ENCODE data around the gene WNT2. TPM values are rescaled to one million over a fixed set of nuclear protein-coding genes. Genes with fewer than 3 reads are reported as not detected.

Gene WNT2
- total RNA-seq (not detected), total RNA-seq (0 to 0.37 (median 0) reads per million in 29 experiments)
- not detected for total RNA-seq (2013)

DNA sequence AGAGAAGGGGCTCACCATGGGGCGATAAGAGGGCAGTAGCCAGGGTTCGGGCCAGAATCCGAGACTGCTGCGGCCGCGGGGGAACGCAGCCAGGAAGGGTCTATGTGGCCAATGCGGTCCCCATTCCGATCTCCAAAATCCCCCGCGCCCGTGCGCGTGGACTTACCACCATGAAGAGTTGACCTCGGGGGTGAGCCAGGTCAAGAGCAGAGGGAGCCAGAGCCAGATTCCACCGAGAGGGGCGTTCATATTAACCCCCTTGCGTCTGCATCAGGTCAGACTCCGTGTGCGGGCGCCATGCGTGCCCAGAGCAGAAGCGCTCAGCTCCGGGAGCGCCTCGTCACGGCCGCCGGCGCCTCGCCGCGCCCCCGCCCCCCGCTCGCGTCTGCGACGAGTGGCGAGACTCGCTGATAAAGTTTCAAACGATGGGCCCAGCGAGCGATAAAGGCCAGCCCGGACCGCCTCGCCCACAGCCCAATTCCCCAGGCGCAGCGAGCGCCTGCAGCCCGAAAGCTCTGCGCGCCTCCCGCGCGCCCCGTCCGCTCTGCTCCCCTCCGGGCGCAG, at the start of gene WNT2:
WNT2 (minus strand) TSS at position 318 of the 564 bp plus-strand sequence; CDS start at position 249, 69 bp downstream.
- H3K27ac ChIP-seq (ENCODE audit: low read length) = no peak within 1 kb of the TSS
- no peak within 1 kb of the TSS for H3K4me3 Mint-ChIP-seq
- H3K36me3 Mint-ChIP-seq = no peaks in the 10 kb centered on the region
- CTCF ChIA-PET = no interaction called here
- H3K4me1 ChIP-seq (ENCODE audit: control insufficient read depth in 1 of 2, extremely low read depth in 1 of 2, insufficient read depth in 2 of 2, low read length in 2 of 2) = no peaks in the 10 kb centered on the region
- no peak within 1 kb of the TSS for H3K27ac Mint-ChIP-seq
- peaks cover 51 to 67% of the 10 kb centered on the region in 2 donors for H3K27me3 Mint-ChIP-seq
- 7% methylated on average over 60 of the region's 60 CpGs for WGBS (ENCODE audit: insufficient coverage)
- H3K9me3 ChIP-seq = no peaks in the 10 kb centered on the region
- DNase-seq = no peak
- no peaks in the 10 kb centered on the region for H3K9me3 Mint-ChIP-seq
- H3K4me1 Mint-ChIP-seq = peaks cover 0 to 7% (median 6%) of the 10 kb centered on the region in 3 donors
- no peak for ATAC-seq (replicated peaks in 1 of 4)
- H3K27me3 ChIP-seq (replicated peaks in 1 of 2; ENCODE audit: control insufficient read depth in 2 of 2, extremely low read depth in 1 of 2, insufficient read depth in 2 of 2, low read length in 1 of 2) = peaks cover 21 to 32% of the 10 kb centered on the region in 2 experiments
- POLR2A ChIA-PET = no interaction called here
- H3K36me3 ChIP-seq (ENCODE audit: control insufficient read depth in 2 of 2, extremely low read depth in 1 of 2, insufficient read depth in 1 of 2, low read length in 1 of 2) = no peaks in the 10 kb centered on the region
- no peak within 1 kb of the TSS for H3K4me3 ChIP-seq (ENCODE audit: control insufficient read depth in 1 of 2, extremely low read depth in 1 of 2, low read length in 1 of 2)

DNA sequence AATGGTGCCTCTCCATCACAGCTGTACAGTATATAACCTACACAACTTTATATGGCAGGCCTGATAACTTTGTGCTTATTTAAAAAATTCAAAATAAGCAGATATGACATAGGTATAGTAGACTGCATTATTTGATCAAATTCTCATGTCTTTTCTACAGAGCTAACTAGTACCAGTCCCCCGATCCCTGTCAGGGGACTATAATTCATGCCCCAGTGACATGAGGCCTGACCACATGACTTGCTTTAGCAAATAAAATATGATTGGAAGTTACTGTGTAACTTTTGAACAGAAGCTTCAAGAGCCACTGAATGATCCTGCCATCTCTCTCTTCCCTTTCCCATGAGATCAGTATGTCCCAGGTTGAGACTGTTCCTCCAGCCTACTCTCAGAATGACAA, 49.2 kb upstream of the WNT2 start:
- CTCF ChIA-PET = no interaction called here

DNA sequence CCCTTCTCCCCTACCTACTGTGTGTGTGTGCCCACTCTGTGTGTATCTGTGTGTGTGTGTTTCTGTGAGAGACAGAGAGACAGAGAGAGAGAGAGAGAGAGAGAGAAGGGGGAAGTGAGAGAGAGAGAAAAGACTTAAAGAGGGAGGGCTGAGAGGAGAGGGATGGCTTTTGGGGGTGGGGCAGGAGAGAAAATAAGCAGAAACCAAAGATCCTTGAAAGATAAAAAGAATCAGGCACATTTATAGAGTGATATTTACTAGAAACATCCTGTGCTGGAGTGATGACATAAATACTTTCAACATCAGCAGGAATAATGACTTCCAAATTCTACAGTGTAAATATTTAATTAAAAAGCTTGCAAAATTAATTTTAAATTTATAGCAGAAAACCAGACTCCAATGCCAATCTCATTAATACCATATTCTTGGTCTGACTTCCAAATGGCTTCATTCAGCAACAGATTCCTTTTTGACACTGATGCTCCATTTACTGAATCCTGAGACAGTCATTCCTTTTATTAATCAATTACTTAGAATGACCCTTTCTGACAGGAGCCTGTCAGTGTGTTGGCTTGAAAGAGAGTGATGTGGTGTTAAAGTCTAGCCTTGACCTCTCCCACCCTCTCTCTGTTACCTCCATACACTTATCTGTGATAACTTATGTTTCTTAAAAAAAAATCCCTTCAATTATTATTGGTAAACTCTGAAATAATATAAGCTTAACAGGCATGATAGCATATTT, 41.7 kb upstream of the WNT2 start:
- H3K4me1 Mint-ChIP-seq = no peaks in the 10 kb centered on the region
- DNase-seq = no peak
- H3K27ac Mint-ChIP-seq = no peak overlapping the region

More for the DNA sequence above, 49.2 kb upstream of the WNT2 start:
- Mint-ChIP-seq H3K4me3 (no peak overlapping the region), H3K27ac (no peak overlapping the region), H3K4me1 (no peaks in the 10 kb centered on the region), H3K9me3 (peaks cover 0 to 4% (median 0%) of the 10 kb centered on the region in 3 donors), H3K27me3 (no peaks in the 10 kb centered on the region), H3K36me3 (no peaks in the 10 kb centered on the region)
- Histone ChIP-seq H3K4me1 (ENCODE audit: control insufficient read depth in 1 of 2, extremely low read depth in 1 of 2, insufficient read depth in 2 of 2, low read length in 2 of 2) (no peaks in the 10 kb centered on the region), H3K36me3 (ENCODE audit: control insufficient read depth in 2 of 2, extremely low read depth in 1 of 2, insufficient read depth in 1 of 2, low read length in 1 of 2) (no peaks in the 10 kb centered on the region), H3K27me3 (replicated peaks in 1 of 2; ENCODE audit: control insufficient read depth in 2 of 2, extremely low read depth in 1 of 2, insufficient read depth in 2 of 2, low read length in 1 of 2) (no peaks in the 10 kb centered on the region), H3K4me3 (ENCODE audit: control insufficient read depth in 1 of 2, extremely low read depth in 1 of 2, low read length in 1 of 2) (no peak overlapping the region), H3K9me3 (no peaks in the 10 kb centered on the region), H3K27ac (ENCODE audit: low read length) (no peak overlapping the region)
- WGBS (ENCODE audit: insufficient coverage) = no CpG with 5 or more reads among the region's 1 CpG
- POLR2A ChIA-PET = interaction anchor here in 1 of 2 donors (0.6 kb wide), 1 partner anchor 13 kb away, joined by 5 read pairs; no protein-coding TSS in a partner anchor
- DNase-seq (no peak), ATAC-seq (replicated peaks in 1 of 4) (no peak)

DNA sequence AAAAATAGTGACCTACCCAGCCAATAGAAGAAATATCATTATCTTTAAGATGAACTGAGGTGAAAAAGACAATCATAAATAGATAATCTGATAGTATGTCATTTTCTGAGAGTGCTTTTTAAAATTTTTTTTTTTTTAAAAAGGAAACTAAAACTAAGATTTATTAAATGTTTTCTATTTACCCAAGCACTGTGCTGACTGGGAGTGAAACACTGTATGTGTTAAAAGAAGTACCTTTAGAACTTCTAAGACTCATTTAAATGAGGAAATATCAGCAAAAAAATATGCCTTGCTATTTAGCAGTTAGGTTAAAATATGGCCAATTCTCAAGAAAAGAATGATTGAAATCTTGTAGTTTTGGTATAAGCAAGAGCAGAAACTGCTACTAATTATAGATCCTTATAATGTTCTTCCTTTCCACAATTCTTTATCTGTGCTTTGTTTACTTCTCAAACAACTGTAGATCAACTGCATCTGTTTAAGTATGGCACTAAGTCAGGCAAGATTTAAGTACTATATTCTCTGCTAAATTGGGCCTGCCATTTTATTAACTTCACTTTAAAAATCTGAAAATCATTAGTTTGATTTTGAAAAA, 39.5 kb upstream of the WNT2 start:
- H3K36me3 Mint-ChIP-seq = no peaks in the 10 kb centered on the region
- H3K4me3 ChIP-seq (ENCODE audit: control insufficient read depth in 1 of 2, extremely low read depth in 1 of 2, low read length in 1 of 2) = no peak overlapping the region
- no peaks in the 10 kb centered on the region for H3K4me1 Mint-ChIP-seq
- H3K27ac Mint-ChIP-seq = no peak overlapping the region
- H3K4me3 Mint-ChIP-seq = no peak overlapping the region
- peaks cover 0 to 8% (median 0%) of the 10 kb centered on the region in 3 donors for H3K9me3 Mint-ChIP-seq
- ChIA-PET POLR2A (no interaction called here), CTCF (no interaction called here)
- no peak overlapping the region for H3K27ac ChIP-seq (ENCODE audit: low read length)
- no peaks in the 10 kb centered on the region for H3K9me3 ChIP-seq
- DNase-seq (no peak), ATAC-seq (replicated peaks in 1 of 4) (no peak)
- H3K27me3 Mint-ChIP-seq = peaks cover 0 to 4% of the 10 kb centered on the region in 2 donors
- no peaks in the 10 kb centered on the region for H3K36me3 ChIP-seq (ENCODE audit: control insufficient read depth in 2 of 2, extremely low read depth in 1 of 2, insufficient read depth in 1 of 2, low read length in 1 of 2)
- H3K4me1 ChIP-seq (ENCODE audit: control insufficient read depth in 1 of 2, extremely low read depth in 1 of 2, insufficient read depth in 2 of 2, low read length in 2 of 2) = no peaks in the 10 kb centered on the region
- H3K27me3 ChIP-seq (replicated peaks in 1 of 2; ENCODE audit: control insufficient read depth in 2 of 2, extremely low read depth in 1 of 2, insufficient read depth in 2 of 2, low read length in 1 of 2) = no peaks in the 10 kb centered on the region

More for the DNA sequence above, 41.7 kb upstream of the WNT2 start:
- peaks cover 0 to 4% (median 0%) of the 10 kb centered on the region in 3 donors for H3K9me3 Mint-ChIP-seq
- no peak overlapping the region for H3K4me3 Mint-ChIP-seq
- CTCF ChIA-PET = interaction anchor here in 1 of 2 donors (0.6 kb wide), 2 partner anchors 47 to 239 kb away, joined by 3 read pairs; no protein-coding TSS in a partner anchor
- H3K27me3 ChIP-seq (replicated peaks in 1 of 2; ENCODE audit: control insufficient read depth in 2 of 2, extremely low read depth in 1 of 2, insufficient read depth in 2 of 2, low read length in 1 of 2) = no peaks in the 10 kb centered on the region
- H3K9me3 ChIP-seq = no peaks in the 10 kb centered on the region
- H3K36me3 ChIP-seq (ENCODE audit: control insufficient read depth in 2 of 2, extremely low read depth in 1 of 2, insufficient read depth in 1 of 2, low read length in 1 of 2) = no peaks in the 10 kb centered on the region
- no peaks in the 10 kb centered on the region for H3K4me1 ChIP-seq (ENCODE audit: control insufficient read depth in 1 of 2, extremely low read depth in 1 of 2, insufficient read depth in 2 of 2, low read length in 2 of 2)
- no peaks in the 10 kb centered on the region for H3K36me3 Mint-ChIP-seq
- H3K4me3 ChIP-seq (ENCODE audit: control insufficient read depth in 1 of 2, extremely low read depth in 1 of 2, low read length in 1 of 2) = no peak overlapping the region
- ATAC-seq (replicated peaks in 1 of 4) = no peak
- peaks cover 0 to 4% of the 10 kb centered on the region in 2 donors for H3K27me3 Mint-ChIP-seq
- POLR2A ChIA-PET = no interaction called here
- H3K27ac ChIP-seq (ENCODE audit: low read length) = no peak overlapping the region

DNA sequence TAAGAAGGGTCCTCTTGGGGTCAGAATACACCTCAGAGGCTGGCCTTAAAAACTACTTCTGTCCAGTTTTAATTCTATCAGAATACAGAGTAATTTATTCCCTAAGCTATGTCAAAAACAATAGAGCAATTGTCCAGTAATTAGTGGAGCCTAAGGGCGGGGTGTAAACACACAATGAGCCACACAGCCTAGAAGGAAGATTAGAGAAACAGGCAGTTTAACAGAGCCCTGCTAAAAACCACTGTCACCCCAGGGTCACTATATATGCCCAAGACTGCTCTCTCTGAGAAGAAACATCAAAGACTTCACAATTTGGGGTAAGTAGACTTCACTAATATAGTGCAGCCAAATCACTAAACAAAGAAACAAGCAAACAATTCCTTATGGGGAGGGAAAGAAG, 27.2 kb upstream of the WNT2 start:
- POLR2A ChIA-PET = no interaction called here
- no peaks in the 10 kb centered on the region for H3K4me1 ChIP-seq (ENCODE audit: control insufficient read depth in 1 of 2, extremely low read depth in 1 of 2, insufficient read depth in 2 of 2, low read length in 2 of 2)
- WGBS (ENCODE audit: insufficient coverage) = no CpG with 5 or more reads among the region's 1 CpG

DNA sequence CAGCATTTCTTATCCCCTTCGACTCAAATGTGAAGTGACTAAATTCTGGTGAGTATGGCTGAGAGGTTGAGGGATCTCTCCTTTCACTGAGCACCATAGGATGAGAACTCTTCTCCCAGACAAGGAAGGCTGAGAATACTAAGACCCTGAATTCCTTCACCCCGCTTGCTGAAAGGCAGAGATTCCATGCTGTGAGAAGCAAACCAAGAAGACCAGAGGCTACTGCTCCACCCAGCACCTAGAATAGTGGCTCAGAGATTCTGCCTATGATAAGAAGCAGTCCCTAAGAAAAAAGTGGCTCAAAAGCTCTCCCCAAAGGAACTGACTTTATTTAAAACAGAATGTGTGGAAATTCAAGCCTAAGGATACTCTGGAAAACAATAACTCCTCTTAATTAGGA, 26.7 kb upstream of the WNT2 start:
- Mint-ChIP-seq H3K4me1 (no peaks in the 10 kb centered on the region), H3K36me3 (no peaks in the 10 kb centered on the region), H3K9me3 (no peaks in the 10 kb centered on the region), H3K4me3 (no peak overlapping the region), H3K27ac (no peak overlapping the region), H3K27me3 (peaks cover 0 to 11% of the 10 kb centered on the region in 2 donors)
- 75% methylated on average over 1 of the region's 2 CpGs for WGBS (ENCODE audit: insufficient coverage)
- Histone ChIP-seq H3K4me3 (ENCODE audit: control insufficient read depth in 1 of 2, extremely low read depth in 1 of 2, low read length in 1 of 2) (no peak overlapping the region), H3K27ac (ENCODE audit: low read length) (no peak overlapping the region), H3K36me3 (ENCODE audit: control insufficient read depth in 2 of 2, extremely low read depth in 1 of 2, insufficient read depth in 1 of 2, low read length in 1 of 2) (no peaks in the 10 kb centered on the region), H3K9me3 (no peaks in the 10 kb centered on the region), H3K27me3 (replicated peaks in 1 of 2; ENCODE audit: control insufficient read depth in 2 of 2, extremely low read depth in 1 of 2, insufficient read depth in 2 of 2, low read length in 1 of 2) (peaks cover 0 to 7% of the 10 kb centered on the region in 2 experiments), H3K4me1 (ENCODE audit: control insufficient read depth in 1 of 2, extremely low read depth in 1 of 2, insufficient read depth in 2 of 2, low read length in 2 of 2) (no peaks in the 10 kb centered on the region)
- ATAC-seq (replicated peaks in 1 of 4) (no peak), DNase-seq (no peak)
- ChIA-PET POLR2A (no interaction called here), CTCF (no interaction called here)

More for the DNA sequence above, 27.2 kb upstream of the WNT2 start:
- Mint-ChIP-seq H3K36me3 (no peaks in the 10 kb centered on the region), H3K27me3 (peaks cover 0 to 11% of the 10 kb centered on the region in 2 donors), H3K4me1 (no peaks in the 10 kb centered on the region), H3K4me3 (no peak overlapping the region), H3K9me3 (no peaks in the 10 kb centered on the region), H3K27ac (no peak overlapping the region)
- peaks cover 0 to 7% of the 10 kb centered on the region in 2 experiments for H3K27me3 ChIP-seq (replicated peaks in 1 of 2; ENCODE audit: control insufficient read depth in 2 of 2, extremely low read depth in 1 of 2, insufficient read depth in 2 of 2, low read length in 1 of 2)
- H3K27ac ChIP-seq (ENCODE audit: low read length) = no peak overlapping the region
- H3K9me3 ChIP-seq = no peaks in the 10 kb centered on the region
- ATAC-seq (replicated peaks in 1 of 4) (no peak), DNase-seq (no peak)
- CTCF ChIA-PET = no interaction called here
- H3K4me3 ChIP-seq (ENCODE audit: control insufficient read depth in 1 of 2, extremely low read depth in 1 of 2, low read length in 1 of 2) = no peak overlapping the region
- H3K36me3 ChIP-seq (ENCODE audit: control insufficient read depth in 2 of 2, extremely low read depth in 1 of 2, insufficient read depth in 1 of 2, low read length in 1 of 2) = no peaks in the 10 kb centered on the region

Data from T-cell (primary cell).